ENCODE data around the gene PTGER3. TPM values are rescaled to one million over a fixed set of nuclear protein-coding genes. Genes with fewer than 3 reads are reported as not detected.

PTGER3 gene
- total RNA-seq, 1 donor from 2014 or later, result 0.54 TPM

- H3K4me3 Mint-ChIP-seq, result no peak overlapping the region
- no peak overlapping the region for H3K27ac Mint-ChIP-seq
- no peaks in the 10 kb centered on the region for H3K27me3 Mint-ChIP-seq (ENCODE audit: low read depth)
- H3K36me3 Mint-ChIP-seq, result peaks cover 48% of the 10 kb centered on the region
- H3K9me3 Mint-ChIP-seq, result no peaks in the 10 kb centered on the region
- no peak for TF ChIP-seq CTCF (IDR thresholded peaks at IDR 0.05; ENCODE audit: unreplicated experiment)
- DNase-seq (ENCODE audit: low spot score in 2 of 2, unreplicated experiment in 2 of 2), result no peak
- H3K4me1 Mint-ChIP-seq, result no peaks in the 10 kb centered on the region
Measured at GRCh38 chr1:71068325-71069240, 21.0 kb upstream of the PTGER3 start.

- peaks cover 7% of the 10 kb centered on the region for H3K36me3 Mint-ChIP-seq
- no peaks in the 10 kb centered on the region for H3K9me3 Mint-ChIP-seq
- H3K4me1 Mint-ChIP-seq, result no peaks in the 10 kb centered on the region
- no peak for DNase-seq (ENCODE audit: low spot score in 2 of 2, unreplicated experiment in 2 of 2)
- H3K4me3 Mint-ChIP-seq, result no peak overlapping the region
- no peak for TF ChIP-seq CTCF (IDR thresholded peaks at IDR 0.05; ENCODE audit: unreplicated experiment)
- peaks cover 16% of the 10 kb centered on the region for H3K27me3 Mint-ChIP-seq (ENCODE audit: low read depth)
- no peak overlapping the region for H3K27ac Mint-ChIP-seq
Measured at GRCh38 chr1:71054791-71055190, 7.2 kb upstream of the PTGER3 start.

GRCh38 chr1:71054281-71054731 is 6.7 kb upstream of the PTGER3 start:
- DNase-seq (ENCODE audit: low spot score in 2 of 2, unreplicated experiment in 2 of 2), result no peak
- peaks cover 21% of the 10 kb centered on the region for H3K27me3 Mint-ChIP-seq (ENCODE audit: low read depth)
- peaks cover 5% of the 10 kb centered on the region for H3K36me3 Mint-ChIP-seq
- H3K27ac Mint-ChIP-seq, result no peak overlapping the region
- H3K4me1 Mint-ChIP-seq, result no peaks in the 10 kb centered on the region
- H3K9me3 Mint-ChIP-seq, result no peaks in the 10 kb centered on the region
- no peak overlapping the region for H3K4me3 Mint-ChIP-seq
- TF ChIP-seq CTCF (IDR thresholded peaks at IDR 0.05; ENCODE audit: unreplicated experiment), result no peak

GRCh38 chr1:71053758-71054157 is 6.1 kb upstream of the PTGER3 start:
- peaks cover 3% of the 10 kb centered on the region for H3K36me3 Mint-ChIP-seq
- no peaks in the 10 kb centered on the region for H3K4me1 Mint-ChIP-seq
- peaks cover 27% of the 10 kb centered on the region for H3K27me3 Mint-ChIP-seq (ENCODE audit: low read depth)
- TF ChIP-seq CTCF (IDR thresholded peaks at IDR 0.05; ENCODE audit: unreplicated experiment), result no peak
- H3K4me3 Mint-ChIP-seq, result no peak overlapping the region
- DNase-seq (ENCODE audit: low spot score in 2 of 2, unreplicated experiment in 2 of 2), result no peak
- no peak overlapping the region for H3K27ac Mint-ChIP-seq
- H3K9me3 Mint-ChIP-seq, result no peaks in the 10 kb centered on the region

- H3K9me3 Mint-ChIP-seq, result no peaks in the 10 kb centered on the region
- H3K27ac Mint-ChIP-seq, result no peak overlapping the region
- no peak for DNase-seq (ENCODE audit: low spot score in 2 of 2, unreplicated experiment in 2 of 2)
- TF ChIP-seq CTCF (IDR thresholded peaks at IDR 0.05; ENCODE audit: unreplicated experiment), result no peak
- H3K36me3 Mint-ChIP-seq, result peaks cover 3% of the 10 kb centered on the region
- H3K4me3 Mint-ChIP-seq, result no peak overlapping the region
- H3K4me1 Mint-ChIP-seq, result peaks cover under 1% of the 10 kb centered on the region
- peaks cover 33% of the 10 kb centered on the region for H3K27me3 Mint-ChIP-seq (ENCODE audit: low read depth)
Measured at GRCh38 chr1:71053146-71053545, 5.5 kb upstream of the PTGER3 start.

Measured in mesothelial cell of epicardium (in vitro differentiated cells).